NCI-H146 treated with DMSO at 0.1 percent for 48 hours (cell line): ENCODE measurements around the gene HERC6.
A peak's percentile ranks its signal among the peaks of the same experiment; 100 is the strongest.
"Not testable (repeated sequence)": the region's sequence is repeated elsewhere in the genome, so short reads cannot be mapped to it uniquely, and the experiment has no call there.

Source experiments
- DNase-seq: peaks from one replicate; lab custom pipeline; 2025; ENCODE audit not compliant: unreplicated experiment; lab: John Stamatoyannopoulos, UW

Gene HERC6

GRCh38 chr4:88443486-88443885 is 64.8 kb downstream of the HERC6 start:
- DNase-seq, result no peak

GRCh38 chr4:88445252-88445651 is 66.6 kb downstream of the HERC6 start:
- no peak for DNase-seq

GRCh38 chr4:88446124-88446523 is 67.5 kb downstream of the HERC6 start:
- DNase-seq, result no peak

- DNase-seq, result no peak
These were observed 68.9 kb downstream of the HERC6 start for GRCh38 chr4:88447371-88448095.

GRCh38 chr4:88448211-88448765 is 69.6 kb downstream of the HERC6 start:
- not testable (repeated sequence) for DNase-seq

- DNase-seq, result no peak
These were observed 70.2 kb downstream of the HERC6 start for GRCh38 chr4:88448889-88449288.

GRCh38 chr4:88449290-88449689 is 70.6 kb downstream of the HERC6 start:
- DNase-seq, result no peak

GRCh38 chr4:88451205-88451604 is 72.6 kb downstream of the HERC6 start:
- DNase-seq, result no peak

GRCh38 chr4:88452912-88453311 is 74.3 kb downstream of the HERC6 start:
- DNase-seq, result no peak

GRCh38 chr4:88456670-88457306 is 78.1 kb downstream of the HERC6 start, which contains the start of gene HERC5:
TSS of gene HERC5 (plus strand) at chr4:88457119. CDS start at chr4:88457270, 151 bp downstream.
- DNase-seq, result peak; percentile 1

- DNase-seq, result no peak
These were observed 78.9 kb downstream of the HERC6 start for GRCh38 chr4:88457307-88458103.

- no peak for DNase-seq
These were observed 79.6 kb downstream of the HERC6 start for GRCh38 chr4:88458104-88458740.

- DNase-seq, result no peak
These were observed 87.1 kb downstream of the HERC6 start for GRCh38 chr4:88465653-88466192.

- DNase-seq, result no peak
These were observed 88.7 kb downstream of the HERC6 start for GRCh38 chr4:88467392-88467791.

- DNase-seq, result no peak
These were observed 98.7 kb downstream of the HERC6 start for GRCh38 chr4:88477229-88477860.

- no peak for DNase-seq
These were observed 99.6 kb downstream of the HERC6 start for GRCh38 chr4:88478247-88478646.

GRCh38 chr4:88481537-88481936 is 102.9 kb downstream of the HERC6 start:
- no peak for DNase-seq

GRCh38 chr4:88489100-88489761 is 110.6 kb downstream of the HERC6 start:
- DNase-seq, result no peak
